Thyroid gland (tissue), 4 donors: ENCODE results near the gene ZSCAN2. TPM values are rescaled to one million over a fixed set of nuclear protein-coding genes. Genes with fewer than 3 reads are reported as not detected.

Experiments used
- DNase-seq, 2 donors: peaks; one replicate each; pipeline ENCODE4 v3.0.0-alpha.2; 2019
- H3K27ac ChIP-seq, 3 donors: fragments of 200-600 bp; sonication (generic); 1 replicate in 2 of 3; 2 replicates in 1 of 3; pipeline ENCODE4 v1.5.1; 2016 to 2019; ENCODE audit warnings: mild to moderate bottlenecking in 1 of 3, moderate library complexity in 1 of 3
- H3K27me3 ChIP-seq: fragments of 200-600 bp; sonication (generic); one replicate; pipeline ENCODE4 v1.5.1; 2019
- H3K36me3 ChIP-seq, 2 donors: fragments of 200-600 bp; sonication (generic); one replicate each; pipeline ENCODE4 v1.5.1; 2016 to 2019
- H3K4me1 ChIP-seq, 2 donors: fragments of 200-600 bp; sonication (generic); one replicate each; pipeline ENCODE4 v1.5.1; 2017 to 2019
- H3K4me3 ChIP-seq, 3 donors: fragments of 200-600 bp; sonication (generic); replicated peaks in 1 of 3; 1 replicate in 2 of 3; 2 replicates in 1 of 3; pipeline ENCODE4 v1.5.1; 2016; ENCODE audit warnings: mild to moderate bottlenecking in 1 of 3
- H3K9me3 ChIP-seq: fragments of 200-600 bp; sonication (generic); one replicate; pipeline ENCODE4 v1.5.1; 2017
- CTCF ChIP-seq, 6 experiments: fragments of 200-600 bp in 3 of 6; fragments of 450-650 bp in 3 of 6; sonication (generic) in 3 of 6; IDR thresholded peaks; one replicate each; pipeline ENCODE4 v1.5.1; 2016 to 2019; ENCODE audit warnings: antibody characterized with exemption in 6 of 6, mild to moderate bottlenecking in 2 of 6, inconsistent platforms in 1 of 6, moderate library complexity in 1 of 6
- POLR2A ChIP-seq, 2 donors: fragments of 450-650 bp; IDR thresholded peaks; one replicate each; pipeline ENCODE4 v1.6.1; 2017; ENCODE audit warnings: antibody characterized with exemption in 2 of 2, mild to moderate bottlenecking in 2 of 2, moderate library complexity in 1 of 2
- WGBS, 2 donors: methylation state at CpG; one replicate each; pipeline ENCODE4 v1.1.5; 2017; 5-methylcytosine and 5-hydroxymethylcytosine counted together
- intact Hi-C: fragments of 100-400 bp; cut with DNase I; formaldehyde crosslinking; loops from one replicate; pipeline ENCODE4 v1.15.1; 2023
- total RNA-seq, 4 donors: library from RNA; depleted of rRNA; stranded (reverse); fragments of >200 nt; gene quantifications; one replicate each; pipeline ENCODE4 v1.2.3, GENCODE V29; 2016

Gene ZSCAN2
- total RNA-seq, 4 donors from 2014 or later, result 9.1 to 22.7 (median 11.7) TPM

GRCh38 chr15:84586696-84587095, 14.1 kb upstream of the ZSCAN2 start:
- peak in 1 of 2 donors; percentile 37 for DNase-seq
- no peak overlapping the region for H3K4me3 ChIP-seq
- H3K4me1 ChIP-seq, result no peaks in the 10 kb centered on the region
- intact Hi-C loops, result no loop called here
- H3K27me3 ChIP-seq, result no peaks in the 10 kb centered on the region
- no peak for TF ChIP-seq CTCF (IDR thresholded peaks at IDR 0.05)
- TF ChIP-seq POLR2A (IDR thresholded peaks at IDR 0.05), result no peak
- H3K36me3 ChIP-seq, result no peaks in the 10 kb centered on the region
- no peaks in the 10 kb centered on the region for H3K9me3 ChIP-seq
- WGBS, 2 donors, result 59 to 64% methylated on average over 6 of the region's 6 CpGs
- H3K27ac ChIP-seq, result no peak overlapping the region

- WGBS, 2 donors, result 26 to 27% methylated on average over 23 of the region's 26 CpGs
- intact Hi-C loops, result no loop called here
Measured at GRCh38 chr15:84588053-84588874, 12.5 kb upstream of the ZSCAN2 start.

GRCh38 chr15:84590406-84590805, 10.4 kb upstream of the ZSCAN2 start:
- intact Hi-C loops, result loop anchor here (5.0 to 10.0 kb wide), 2 partner anchors 154 to 342 kb away; partner anchors contain the start of gene ZNF592
- H3K36me3 ChIP-seq, result no peaks in the 10 kb centered on the region
- 85 to 89% methylated on average over 2 of the region's 2 CpGs for WGBS, 2 donors

More at GRCh38 chr15:84588053-84588874, 12.5 kb upstream of the ZSCAN2 start:
- peak overlapping the region in 1 of 3 donors; percentile 3 for H3K4me3 ChIP-seq
- TF ChIP-seq POLR2A (IDR thresholded peaks at IDR 0.05) (no peak), CTCF (IDR thresholded peaks at IDR 0.05) (peak; percentile 55 to 98 (median 78))
- no peaks in the 10 kb centered on the region for H3K27me3 ChIP-seq
- no peaks in the 10 kb centered on the region for H3K4me1 ChIP-seq
- H3K36me3 ChIP-seq, result no peaks in the 10 kb centered on the region
- H3K27ac ChIP-seq, result no peak overlapping the region
- peak; percentile 92 to 94 for DNase-seq
- H3K9me3 ChIP-seq, result no peaks in the 10 kb centered on the region

GRCh38 chr15:84591815-84592214, 9.0 kb upstream of the ZSCAN2 start:
- Histone ChIP-seq H3K27me3 (no peaks in the 10 kb centered on the region), H3K4me1 (no peaks in the 10 kb centered on the region), H3K27ac (no peak overlapping the region), H3K4me3 (no peak overlapping the region), H3K9me3 (no peaks in the 10 kb centered on the region), H3K36me3 (no peaks in the 10 kb centered on the region)
- intact Hi-C loops, result loop anchor here (5.0 to 10.0 kb wide), 2 partner anchors 153 to 340 kb away; partner anchors contain the start of gene ZNF592
- TF ChIP-seq POLR2A (IDR thresholded peaks at IDR 0.05) (no peak), CTCF (IDR thresholded peaks at IDR 0.05) (no peak)
- 100% methylated on average over 1 of the region's 1 CpG for WGBS, 2 donors
- DNase-seq, result no peak

More at GRCh38 chr15:84590406-84590805, 10.4 kb upstream of the ZSCAN2 start:
- no peak overlapping the region for H3K4me3 ChIP-seq
- H3K4me1 ChIP-seq, result no peaks in the 10 kb centered on the region
- H3K27ac ChIP-seq, result no peak overlapping the region
- no peaks in the 10 kb centered on the region for H3K27me3 ChIP-seq
- no peaks in the 10 kb centered on the region for H3K9me3 ChIP-seq
- TF ChIP-seq POLR2A (IDR thresholded peaks at IDR 0.05) (no peak), CTCF (IDR thresholded peaks at IDR 0.05) (no peak)
- DNase-seq, result no peak
